Activated T-cell treated with anti-CD3 and anti-CD28 coated beads for 4 hours (primary cell): ENCODE measurements around the gene EYS.
"Not testable (repeated sequence)": the region's sequence is repeated elsewhere in the genome, so short reads cannot be mapped to it uniquely, and the experiment has no call there.

Experiments
- DNase-seq: peaks from one replicate; pipeline ENCODE4 v3.0.0-alpha.2; 2020

The EYS gene

DNA sequence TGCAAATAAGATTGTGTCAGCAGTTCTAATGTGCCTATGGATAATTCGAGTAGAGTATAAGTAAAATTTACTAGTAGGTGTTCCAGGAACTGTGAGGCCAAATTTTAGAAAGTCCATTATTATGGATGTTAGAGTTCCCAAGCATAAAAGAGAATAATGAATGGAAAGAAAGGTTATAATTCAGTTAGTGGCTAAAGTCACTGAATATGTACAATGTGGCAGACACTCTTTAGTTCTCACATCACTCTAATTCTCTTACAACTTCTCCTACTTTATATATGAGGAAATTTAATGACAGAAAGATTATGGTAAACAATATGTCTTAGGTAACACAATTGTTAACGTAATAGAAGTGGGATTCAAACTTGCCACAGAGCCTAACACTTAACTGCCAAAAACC lies 75.3 kb downstream of the EYS start:
- DNase-seq = no peak

DNA sequence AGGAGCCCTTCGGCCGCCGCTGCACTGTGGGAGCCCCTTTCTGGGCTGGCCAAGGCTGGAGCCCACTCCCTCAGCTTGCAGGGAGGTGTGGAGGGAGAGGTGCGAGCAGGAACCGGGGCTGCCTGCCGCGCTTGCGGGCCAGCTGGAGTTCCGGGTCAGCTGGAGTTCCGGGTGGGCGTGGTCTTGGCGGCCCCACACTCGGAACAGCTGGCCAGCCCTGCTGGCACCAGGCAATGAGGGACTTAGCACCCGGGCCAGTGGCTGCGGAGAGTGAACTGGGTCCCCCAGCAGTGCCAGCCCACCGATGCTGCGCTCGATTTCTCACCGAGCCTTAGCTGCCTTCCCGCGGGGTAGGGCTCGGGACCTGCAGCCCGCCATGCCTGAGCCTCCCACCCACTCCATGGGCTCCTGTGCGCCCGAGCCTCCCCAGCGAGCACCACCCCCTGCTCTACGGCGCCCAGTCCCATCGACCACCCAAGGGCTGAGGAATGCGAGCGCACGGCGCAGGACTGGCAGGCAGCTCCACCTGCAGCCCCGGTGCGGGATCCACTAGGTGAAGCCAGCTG lies 79.5 kb downstream of the EYS start:
- not testable (repeated sequence) for DNase-seq

DNA sequence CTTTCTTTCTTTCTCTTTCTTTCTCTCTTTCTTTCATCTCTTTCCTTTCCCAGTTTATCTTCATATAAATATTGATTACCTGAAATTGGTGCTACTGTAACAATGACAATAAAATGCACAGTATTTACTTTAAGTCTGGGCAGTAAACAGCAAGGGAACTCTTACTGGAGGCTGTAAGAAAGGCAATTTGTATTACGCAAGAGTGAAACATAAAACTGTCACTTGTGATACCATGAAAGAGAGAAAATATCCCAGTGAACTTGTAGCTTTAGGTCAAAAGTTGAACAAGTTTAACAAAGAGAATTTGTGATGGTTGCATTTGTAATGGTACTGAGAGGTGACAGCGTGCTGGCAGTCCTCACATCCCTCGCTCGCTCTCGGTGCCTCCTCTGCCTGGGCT lies 80.0 kb downstream of the EYS start:
- DNase-seq = no peak

DNA sequence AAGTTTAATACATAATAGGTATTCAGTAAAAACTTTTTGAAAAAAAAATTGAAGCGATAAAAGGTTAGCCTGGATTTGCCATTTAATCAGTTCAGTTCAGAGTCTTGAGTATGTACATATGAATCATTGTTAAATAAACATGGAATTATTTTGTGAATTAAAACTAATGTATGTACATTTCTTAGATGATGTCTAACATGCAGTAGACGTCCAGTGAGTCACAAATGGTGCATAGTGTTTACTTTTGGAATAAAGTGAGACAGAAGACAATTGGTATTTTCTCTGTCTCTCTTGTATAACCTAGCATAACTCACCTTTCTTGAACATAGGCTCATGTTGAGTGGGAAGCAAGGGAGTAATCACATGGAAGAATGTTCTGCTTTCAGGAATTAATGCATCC lies 83.5 kb downstream of the EYS start:
- DNase-seq = no peak

DNA sequence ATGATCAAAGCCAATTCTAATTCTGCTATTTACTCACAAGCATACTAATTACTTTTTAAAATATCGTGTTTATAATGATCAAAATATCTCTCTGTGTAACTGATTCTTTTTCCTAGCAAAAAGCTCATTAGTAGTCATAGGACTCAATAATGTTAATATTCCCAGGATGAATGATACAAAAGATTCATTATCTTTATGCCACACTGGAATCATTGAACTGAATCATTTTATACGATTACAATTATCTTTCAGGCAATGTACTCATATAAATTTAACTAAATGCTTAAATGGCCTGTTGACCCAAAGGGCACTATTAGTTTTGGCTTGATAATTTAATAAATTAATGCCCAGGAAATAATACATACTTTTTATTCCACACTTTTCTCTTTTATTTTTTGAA lies 96.3 kb downstream of the EYS start:
- no peak for DNase-seq

DNA sequence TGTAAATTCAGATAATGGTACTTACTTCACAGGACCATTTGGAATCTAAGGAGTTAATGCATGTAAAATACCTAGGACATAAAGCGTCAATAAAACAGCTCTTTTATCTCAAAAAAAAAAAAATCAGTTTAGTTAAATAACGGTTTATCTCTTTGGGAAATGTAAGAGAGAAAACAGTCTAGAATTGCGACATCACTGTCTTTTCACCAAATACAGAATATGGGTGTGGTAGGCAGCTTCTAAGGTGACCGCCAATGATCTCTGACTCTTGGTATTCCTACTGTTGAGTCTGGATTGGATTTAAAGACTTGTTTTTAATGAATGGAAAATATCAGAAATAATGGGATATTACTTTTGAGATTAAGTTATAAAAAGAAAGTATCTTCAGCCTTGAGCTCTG lies 111.5 kb downstream of the EYS start:
- no peak for DNase-seq

DNA sequence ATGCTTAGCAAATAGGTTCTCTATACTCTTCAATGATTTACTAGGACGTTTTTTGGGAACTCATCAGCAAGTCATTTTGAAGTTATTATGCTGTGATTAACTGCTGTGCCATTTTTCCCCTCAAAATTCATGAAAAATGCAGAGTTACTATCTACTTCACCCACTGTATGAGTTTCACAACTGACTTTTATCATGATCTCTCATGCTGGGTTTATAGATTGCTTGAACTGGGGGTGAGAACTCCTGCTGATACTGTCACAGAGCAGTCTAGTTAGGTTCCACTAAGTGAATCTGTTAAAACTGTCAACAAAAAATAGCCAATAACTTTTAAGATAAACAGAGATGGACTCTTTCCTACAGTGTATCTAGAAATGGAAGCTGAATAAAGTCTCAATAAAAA lies 136.7 kb downstream of the EYS start:
- no peak for DNase-seq

DNA sequence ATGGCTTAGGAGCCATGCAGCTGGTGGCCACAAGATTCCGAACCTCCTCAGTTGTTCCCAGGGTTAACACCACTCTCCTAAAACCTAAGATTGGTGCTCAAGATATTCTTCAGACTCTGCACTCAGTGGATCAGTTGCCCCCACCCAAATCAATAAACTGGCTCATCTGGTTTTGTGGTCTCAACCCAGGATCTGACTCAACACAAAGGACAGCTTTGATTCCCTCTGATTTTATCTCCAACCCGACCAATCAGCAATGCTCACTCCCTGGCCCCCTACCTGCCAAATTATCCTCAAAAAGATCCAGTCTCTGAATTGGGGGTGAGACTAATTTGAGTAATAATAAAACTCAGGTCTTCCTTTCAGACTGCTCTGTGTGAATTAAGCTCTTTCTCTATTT lies 137.5 kb downstream of the EYS start:
- DNase-seq = no peak

DNA sequence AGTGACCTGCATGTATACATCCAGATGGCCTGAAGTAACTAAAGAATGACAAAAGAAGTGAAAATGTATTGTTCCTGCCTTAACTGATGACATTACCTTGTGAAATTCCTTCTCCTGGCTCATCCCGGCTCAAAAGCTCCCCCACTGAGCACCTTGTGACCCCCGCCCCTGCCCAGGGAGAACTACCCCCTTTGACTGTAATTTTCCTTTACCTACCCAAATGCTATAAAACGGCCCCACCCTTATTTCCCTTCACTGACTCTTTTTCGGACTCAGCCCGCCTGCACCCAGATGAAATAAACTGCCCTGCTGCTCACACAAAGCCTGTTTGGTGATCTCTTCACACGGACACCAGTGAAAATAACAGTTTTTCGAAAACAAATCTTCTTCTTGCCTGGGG lies 138.0 kb downstream of the EYS start:
- not testable (repeated sequence) for DNase-seq

DNA sequence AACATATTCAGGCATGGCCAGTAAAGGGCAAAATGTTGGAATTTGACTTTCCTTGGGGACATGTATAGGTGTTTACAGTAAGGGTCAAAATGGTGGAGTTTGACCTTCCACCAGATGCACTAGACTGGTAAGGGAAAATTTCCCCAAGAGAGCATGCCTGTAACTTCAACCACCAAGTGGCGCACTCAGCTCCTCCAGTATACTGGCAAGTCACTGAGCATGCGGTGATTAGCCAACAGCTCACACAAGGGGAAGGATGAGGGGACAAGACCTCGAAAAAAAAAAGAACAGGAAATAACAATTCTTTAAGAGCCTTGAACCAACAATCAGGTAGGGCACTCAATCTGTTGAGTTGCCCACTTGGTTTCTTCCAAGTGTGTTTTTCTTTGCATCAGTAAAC lies 140.9 kb downstream of the EYS start:
- no peak for DNase-seq

DNA sequence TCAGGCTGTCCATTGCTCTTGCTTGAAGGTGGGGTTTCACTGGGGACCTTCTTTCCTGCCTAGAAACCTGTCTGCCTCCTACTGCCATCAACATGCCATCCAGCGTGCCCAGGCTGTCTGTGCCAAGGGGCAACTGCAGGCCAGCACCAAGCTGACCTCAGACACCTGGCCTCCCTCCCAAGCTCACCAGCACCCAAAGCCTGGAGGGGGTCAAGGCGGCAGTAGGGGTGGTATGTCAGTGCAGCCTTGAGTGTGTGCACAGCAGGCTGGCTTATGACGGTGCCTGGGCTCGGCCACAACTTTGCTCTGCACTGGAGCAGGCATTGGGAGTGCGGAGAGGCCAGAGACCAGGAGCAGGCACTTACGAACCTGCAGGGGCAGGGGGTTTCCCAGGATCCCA lies 149.0 kb downstream of the EYS start:
- DNase-seq = no peak

DNA sequence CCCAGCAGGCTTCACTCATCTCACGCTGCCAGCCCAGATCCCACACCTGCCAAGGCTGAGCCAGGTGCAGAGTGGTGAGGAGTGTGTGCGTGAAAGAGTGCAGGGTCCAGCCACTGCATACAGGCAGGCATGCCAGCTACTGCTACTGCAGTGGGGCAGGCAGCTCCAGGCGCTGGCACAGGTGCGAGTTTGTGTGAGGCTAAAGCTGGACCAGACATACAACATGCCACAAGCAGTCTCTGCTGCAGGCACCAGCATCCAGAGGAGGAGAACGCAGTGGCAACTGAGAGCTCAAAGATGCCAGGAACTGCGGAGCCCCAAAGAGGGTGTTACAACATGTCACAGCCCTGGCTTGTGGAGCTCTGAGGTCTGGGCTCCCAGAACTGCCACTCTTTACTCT lies 149.8 kb downstream of the EYS start:
- DNase-seq = no peak

DNA sequence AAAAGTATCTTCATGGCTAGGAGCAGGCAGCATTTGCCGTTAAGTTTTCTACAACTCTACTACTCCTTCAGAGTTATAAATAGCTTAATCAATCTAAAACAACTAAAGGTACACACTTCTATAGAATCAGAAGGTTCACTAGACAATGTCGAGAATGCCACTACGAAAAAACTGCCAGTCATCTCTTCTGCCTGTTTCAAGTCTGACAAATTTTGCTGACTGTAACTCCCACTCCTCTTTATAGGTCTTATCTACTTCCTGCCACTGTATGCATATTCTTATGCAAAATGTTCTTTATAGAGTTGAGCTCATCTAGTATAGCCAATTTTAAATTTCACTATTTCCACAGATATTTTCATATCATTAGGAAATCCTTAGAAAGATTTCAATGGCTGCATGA lies 160.1 kb downstream of the EYS start:
- no peak for DNase-seq

DNA sequence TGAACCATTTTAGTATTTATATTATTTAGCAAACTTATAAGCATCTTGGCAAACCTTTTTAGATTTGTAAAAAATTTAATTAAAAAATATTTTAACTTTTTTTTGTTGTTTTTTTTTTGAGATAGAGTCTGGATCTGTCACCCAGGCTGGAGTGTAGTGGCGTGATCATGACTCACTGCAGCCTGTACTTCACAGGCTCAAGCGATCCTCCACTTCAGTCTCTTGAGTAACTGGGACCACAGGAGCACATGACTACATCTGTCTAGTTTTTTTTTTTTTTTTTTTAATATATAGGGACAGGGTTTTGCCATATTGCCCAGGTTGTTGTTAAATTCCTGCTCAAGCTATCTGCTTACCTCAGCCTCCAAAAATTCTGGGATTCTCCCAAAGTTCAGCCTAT lies 161.1 kb downstream of the EYS start:
- no peak for DNase-seq

DNA sequence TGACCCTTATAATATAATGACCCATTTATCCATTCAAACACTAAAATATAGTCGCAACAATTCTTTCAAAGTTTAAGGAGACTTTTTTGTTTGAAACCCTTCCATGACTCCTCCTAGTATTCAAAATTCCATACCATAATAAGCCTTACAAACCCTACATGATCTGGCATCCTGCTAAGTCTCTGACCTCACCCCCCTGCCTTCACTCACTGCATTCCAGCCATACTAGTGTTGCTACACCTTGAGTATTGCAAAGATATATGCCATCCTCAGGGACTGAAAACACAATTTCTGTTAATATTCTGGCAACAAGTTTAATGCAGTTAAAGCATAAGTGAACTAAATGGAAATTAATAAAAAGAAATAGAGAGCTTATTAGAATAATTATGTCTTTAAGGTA lies 168.4 kb downstream of the EYS start:
- no peak for DNase-seq

DNA sequence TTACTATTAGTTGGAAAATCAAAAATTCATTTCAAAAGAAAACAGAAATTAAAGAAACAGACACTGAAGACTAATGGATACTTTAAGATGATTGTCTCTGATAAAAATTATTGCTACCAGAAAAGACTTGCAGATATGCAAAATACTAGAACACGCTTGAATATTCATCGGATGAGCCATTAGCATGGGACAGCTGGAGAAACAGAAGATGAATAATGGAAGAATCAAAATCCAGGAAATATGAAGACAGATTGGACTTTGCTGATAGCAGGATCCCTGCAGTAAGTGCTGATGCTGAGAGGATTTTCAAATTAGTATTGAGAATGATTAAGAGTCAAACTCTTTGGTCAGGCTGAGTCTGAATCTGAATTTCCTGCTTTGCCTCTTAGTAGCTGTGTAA lies 169.4 kb downstream of the EYS start:
- no peak for DNase-seq

DNA sequence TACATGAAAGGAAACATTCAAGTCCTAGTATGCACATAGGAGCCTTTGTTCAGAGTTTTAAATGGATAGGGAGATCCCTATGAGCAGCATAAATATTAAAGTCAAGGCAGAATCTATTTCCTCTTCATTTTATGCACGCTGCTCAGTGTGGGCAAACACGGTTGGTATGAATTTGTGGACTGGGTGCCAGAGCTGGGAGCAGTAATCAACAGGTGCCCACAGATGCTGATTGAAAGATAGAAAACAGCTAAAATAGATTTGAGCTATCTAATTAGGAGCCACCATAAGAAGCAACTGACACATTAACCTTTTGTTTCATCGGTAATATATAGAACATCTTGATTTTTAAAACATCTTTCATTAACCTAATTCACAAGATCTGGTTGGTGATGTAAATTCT lies 175.5 kb downstream of the EYS start:
- DNase-seq = no peak

DNA sequence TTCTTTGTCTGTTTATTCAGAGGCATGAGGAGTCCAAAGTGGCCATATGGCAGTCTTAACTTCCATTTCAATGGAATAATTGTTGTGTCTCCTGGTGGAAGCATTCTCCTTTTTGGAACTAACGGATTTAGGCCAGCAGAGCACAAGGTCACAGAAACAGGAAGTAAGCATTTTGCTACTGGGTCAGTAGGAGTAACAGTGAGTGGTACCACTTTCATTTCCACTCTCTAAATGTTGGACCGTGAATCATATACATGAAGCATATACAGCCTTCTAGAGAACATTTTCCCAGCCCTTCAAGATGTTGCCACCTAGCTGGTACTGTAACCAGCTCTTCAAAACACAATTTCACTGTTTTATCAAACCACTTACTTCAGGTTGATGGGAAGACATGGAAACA lies 182.8 kb downstream of the EYS start:
- no peak for DNase-seq

DNA sequence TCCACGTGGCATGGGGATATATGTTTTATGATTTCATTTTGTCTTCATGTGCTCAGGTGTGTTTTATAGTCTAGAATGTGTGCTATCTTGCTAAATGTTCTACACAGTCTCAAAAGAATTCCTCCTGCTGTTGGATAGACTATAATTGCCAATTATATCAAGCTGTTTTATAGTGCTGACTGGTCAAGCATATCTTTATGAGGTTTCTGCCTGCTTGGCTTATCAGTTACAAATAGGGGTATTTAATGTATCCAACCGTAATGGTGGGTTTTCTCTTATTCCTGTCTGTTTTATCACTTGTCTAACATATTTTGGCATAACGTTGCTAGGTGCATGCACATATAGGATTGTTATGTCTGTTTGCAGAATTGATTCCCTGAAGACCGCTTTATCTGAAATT lies 201.3 kb downstream of the EYS start:
- no peak for DNase-seq

DNA sequence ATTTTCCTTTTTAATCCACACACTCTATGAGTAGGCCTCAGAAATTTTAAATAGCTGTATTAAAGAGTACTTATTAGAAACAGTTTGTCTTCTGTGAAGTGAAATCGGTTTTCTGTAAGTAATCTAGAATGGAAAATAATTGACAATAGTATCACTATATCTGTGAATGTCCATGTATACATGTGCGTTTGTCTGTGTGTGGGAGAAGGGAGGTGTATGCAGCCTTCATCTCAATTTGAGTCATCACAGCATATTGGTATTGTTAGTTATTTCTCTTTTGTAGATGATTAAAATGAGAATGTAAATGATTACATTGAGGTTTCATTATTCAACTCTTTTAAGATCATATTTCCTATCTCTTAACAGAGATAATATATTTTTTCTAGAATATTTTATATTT lies 206.0 kb downstream of the EYS start:
- DNase-seq = no peak

DNA sequence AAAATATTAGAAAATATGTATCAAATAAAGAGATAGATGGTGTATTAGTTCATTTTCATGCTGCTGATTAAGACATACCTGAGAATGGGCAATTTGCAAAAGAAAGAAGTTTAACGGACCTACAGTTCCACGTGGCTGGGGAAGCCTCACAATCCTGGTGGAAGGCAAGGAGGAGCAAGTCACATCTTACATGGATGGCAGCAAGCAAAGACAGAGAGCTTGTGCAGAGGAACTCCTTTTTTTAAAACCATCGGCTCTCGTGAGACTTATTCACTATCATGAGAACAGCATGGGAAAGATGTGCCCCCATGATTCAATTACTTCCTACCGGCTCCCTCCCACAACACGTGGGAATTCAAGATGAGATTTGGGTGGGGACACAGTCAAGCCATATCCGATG lies 223.4 kb downstream of the EYS start:
- DNase-seq = not testable (repeated sequence)

DNA sequence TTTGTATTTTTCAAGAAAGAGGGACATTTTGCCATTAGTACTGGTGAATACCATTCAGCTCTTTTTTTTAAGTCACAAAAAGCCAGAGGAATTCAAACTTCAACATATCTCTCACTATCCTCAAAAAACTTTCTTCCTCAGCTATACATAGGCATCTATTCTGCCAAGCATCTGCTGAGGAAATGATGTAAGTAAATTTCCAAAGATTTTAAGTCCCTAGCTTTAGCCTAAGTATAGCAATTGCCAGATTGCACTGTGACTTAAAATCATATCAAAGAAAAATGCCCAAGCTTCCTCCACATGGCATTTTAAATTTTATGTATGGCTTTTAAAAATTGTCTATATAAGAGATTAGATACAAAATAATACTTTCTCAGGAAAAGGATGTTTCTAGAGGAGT lies 237.4 kb downstream of the EYS start:
- no peak for DNase-seq

DNA sequence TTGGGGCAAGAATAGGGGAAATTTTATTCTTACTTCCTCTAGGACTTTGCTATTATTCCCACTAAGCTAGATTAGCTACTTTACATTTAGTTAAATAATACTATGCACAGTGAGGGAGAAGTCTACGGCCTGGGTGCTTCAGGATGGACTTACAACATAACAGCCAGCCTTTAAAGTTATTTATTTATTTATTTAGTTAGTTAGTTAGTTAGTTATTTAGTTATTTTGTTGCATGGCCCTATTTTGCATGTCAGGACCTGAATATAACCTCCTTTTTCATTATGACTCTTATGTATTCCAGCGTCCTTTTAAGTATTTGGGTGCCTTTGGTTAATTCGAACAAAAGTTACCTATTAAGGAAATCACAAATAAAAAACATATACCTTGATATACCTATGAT lies 238.7 kb downstream of the EYS start:
- DNase-seq = no peak

DNA sequence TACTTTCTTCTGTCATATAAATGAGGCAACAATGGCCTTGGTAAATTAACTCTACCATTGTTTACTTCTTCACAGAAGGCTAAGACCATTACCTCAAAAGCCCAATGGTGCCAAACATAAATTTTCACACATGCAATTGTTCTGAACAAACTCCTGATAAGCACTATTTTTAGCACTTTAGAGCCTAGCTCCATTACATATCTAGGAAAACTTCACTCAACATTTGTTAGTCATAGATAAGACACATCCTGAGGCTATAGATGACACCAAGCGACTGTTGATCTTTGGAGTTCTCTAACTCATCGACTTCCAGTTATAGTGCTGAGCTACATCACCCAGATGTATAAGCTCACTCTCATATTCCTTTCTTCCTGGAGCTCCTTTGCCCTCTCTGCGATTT lies 245.9 kb downstream of the EYS start:
- no peak for DNase-seq

DNA sequence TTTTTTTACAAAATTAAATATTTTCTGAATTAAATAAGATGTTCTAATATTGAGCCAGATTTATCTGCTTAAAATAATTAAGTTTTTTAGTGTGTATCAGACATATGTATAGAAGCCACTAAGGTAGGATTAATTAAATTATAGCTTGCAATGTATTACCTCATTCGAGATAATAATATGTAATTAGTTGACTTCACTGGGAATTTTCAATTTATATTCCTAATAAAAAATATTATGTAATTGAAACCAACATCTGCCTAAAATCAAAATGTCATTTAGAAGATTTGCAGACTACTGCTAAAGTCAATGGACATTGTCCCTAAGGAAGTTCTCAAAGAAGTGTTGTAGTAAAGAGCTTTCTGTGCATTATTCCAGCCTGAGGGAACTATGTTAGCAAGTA lies 254.7 kb downstream of the EYS start:
- no peak for DNase-seq

DNA sequence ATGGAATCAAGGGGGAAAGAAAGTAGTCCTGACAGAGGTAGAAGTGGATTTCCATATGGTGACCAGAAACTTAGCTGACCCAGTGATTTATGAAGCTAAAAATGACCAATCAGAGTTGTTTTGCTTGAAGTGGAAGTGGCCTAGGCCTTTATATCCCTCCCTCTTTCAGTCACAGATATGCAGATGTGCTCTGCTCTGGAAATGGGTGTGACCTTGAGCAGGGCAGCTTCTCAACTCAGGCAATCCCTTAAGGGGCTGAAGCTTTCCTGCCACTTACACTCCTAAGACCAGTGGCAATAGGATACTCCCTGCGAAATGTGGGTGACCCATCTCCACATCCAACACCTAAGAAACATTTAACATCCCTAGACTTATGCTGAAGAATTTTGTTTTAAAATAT lies 256.6 kb downstream of the EYS start:
- DNase-seq = no peak
